HAP-1 (cell line): Measurements from ENCODE around the gene TDRD7.
A peak's percentile ranks its signal among the peaks of the same experiment; 100 is the strongest.

Experiments used
- DNase-seq, 2 experiments: peaks; one replicate each; pipeline ENCODE4 v3.0.0-alpha.2; 2016 to 2020; ENCODE audit warnings: low spot score in 2 of 2
- H3K27me3 ChIP-seq: fragments of 250-450 bp; sonication (Bioruptor Pico); 2 replicates; pipeline ENCODE4 v1.5.1; 2020; ENCODE audit warnings: low read depth, mild to moderate bottlenecking, moderate library complexity
- H3K36me3 ChIP-seq: fragments of 250-450 bp; sonication (Bioruptor Pico); replicated peaks from 2 replicates; pipeline ENCODE4 v1.5.1; 2020; ENCODE audit warnings: mild to moderate bottlenecking
- H3K4me1 ChIP-seq: fragments of 250-450 bp; sonication (Bioruptor Pico); 2 replicates; pipeline ENCODE4 v1.5.1; 2020; ENCODE audit warnings: mild to moderate bottlenecking
- H3K4me3 ChIP-seq: fragments of 250-450 bp; sonication (Bioruptor Pico); 2 replicates; pipeline ENCODE4 v1.5.1; 2020; ENCODE audit warnings: mild to moderate bottlenecking, moderate library complexity
- H3K9me3 ChIP-seq: fragments of 250-450 bp; sonication (Bioruptor Pico); 2 replicates; pipeline ENCODE4 v1.5.1; 2020; ENCODE audit warnings: mild to moderate bottlenecking, moderate library complexity
- in situ Hi-C: fragments of 300-500 bp; cut with MboI; formaldehyde crosslinking; loops from 3 replicates; pipeline ENCODE4 v1.14.3; 2020; ENCODE audit warnings: low sequenced_read_pairs, inconsistent platforms, mixed read lengths

Gene TDRD7

GRCh38 chr9:97411789-97412625 lies at the start of gene TDRD7:
Gene TDRD7, plus strand, starts transcription at chr9:97412096. Its CDS starts 16,370 bp downstream, at chr9:97428466.
- Histone ChIP-seq H3K36me3 (no peaks in the 10 kb centered on the region), H3K27me3 (peaks cover 6% of the 10 kb centered on the region; the same call in 1 of the 2 replicates), H3K9me3 (no peaks in the 10 kb centered on the region), H3K4me3 (peak within 1 kb of the TSS; percentile 55), H3K4me1 (peaks cover 15% of the 10 kb centered on the region)
- in situ Hi-C loops: no loop called here
- DNase-seq: peak; percentile 60 to 87

DNA sequence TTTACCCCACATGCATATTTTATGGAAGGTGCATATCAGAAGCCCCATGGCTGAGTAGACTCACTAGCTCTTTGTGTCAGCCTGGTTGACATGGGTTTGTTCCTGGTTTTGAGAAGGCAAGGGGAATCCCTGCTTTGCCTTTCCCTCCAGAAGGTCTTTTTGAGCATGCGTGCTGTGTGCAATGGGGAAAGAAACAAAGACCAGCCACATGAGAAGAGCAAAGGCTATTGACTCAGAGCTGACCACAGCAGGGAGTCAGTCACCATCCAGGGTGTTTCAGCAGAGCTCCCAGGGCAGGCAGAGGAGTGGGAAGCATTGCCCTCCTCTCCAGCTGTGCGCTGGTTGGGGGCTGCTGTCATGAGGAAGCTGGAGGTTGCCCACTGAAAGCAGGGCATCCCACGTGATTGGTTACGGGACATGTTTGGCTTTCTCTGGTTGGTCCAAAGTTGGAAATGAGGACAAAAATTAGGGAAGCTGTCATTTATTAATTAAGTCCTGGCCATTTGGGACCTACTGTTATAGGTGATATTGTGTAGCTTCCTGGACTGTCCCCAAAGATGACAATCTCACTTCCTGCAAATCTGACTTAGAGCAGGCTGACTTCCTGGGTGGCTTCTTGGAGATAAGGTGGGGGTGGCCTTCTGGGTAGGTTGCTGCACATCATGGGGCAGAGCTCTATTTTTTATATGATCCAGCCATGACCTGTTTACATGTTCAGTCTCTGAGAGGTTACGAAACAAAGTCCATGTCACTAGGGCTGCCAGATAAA lies 48.9 kb upstream of the TDRD7 start:
- Histone ChIP-seq H3K4me1 (no peaks in the 10 kb centered on the region), H3K27me3 (no peaks in the 10 kb centered on the region), H3K4me3 (no peak overlapping the region), H3K9me3 (no peaks in the 10 kb centered on the region), H3K36me3 (no peaks in the 10 kb centered on the region)
- DNase-seq: no peak
- in situ Hi-C loops: no loop called here

DNA sequence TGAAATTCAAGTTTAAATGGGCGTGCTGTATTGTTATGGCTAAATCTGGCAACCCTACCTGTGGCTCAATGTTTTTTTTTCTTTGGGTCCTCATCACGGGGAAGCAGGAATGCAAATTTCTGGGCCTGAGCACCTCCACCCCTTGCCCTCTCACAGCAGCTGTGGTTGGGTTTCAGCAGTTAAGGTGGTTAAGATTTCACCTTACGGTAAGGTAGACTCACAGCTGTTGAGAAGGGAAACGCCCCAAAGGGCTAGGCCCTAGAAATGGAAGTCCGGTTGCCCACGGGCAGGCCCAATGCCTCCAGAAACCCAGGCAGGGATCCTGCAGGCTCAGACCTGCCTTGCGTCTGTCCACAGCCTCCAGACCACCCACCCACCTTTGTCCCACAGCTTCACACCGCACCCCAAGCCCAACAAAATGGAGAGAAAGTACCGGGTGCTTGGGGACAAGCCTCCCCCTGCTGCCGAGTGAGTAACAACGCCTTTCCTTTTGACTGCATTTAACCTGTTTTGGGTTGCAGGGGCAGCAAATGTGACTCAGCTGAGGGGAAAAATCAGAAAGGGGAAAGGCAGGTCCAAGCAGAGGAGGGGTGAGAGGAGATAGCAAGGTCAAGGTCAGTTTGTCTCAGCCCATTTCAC lies 48.1 kb upstream of the TDRD7 start:
- Histone ChIP-seq H3K4me1 (no peaks in the 10 kb centered on the region), H3K36me3 (no peaks in the 10 kb centered on the region), H3K4me3 (no peak overlapping the region), H3K9me3 (no peaks in the 10 kb centered on the region), H3K27me3 (no peaks in the 10 kb centered on the region)
- in situ Hi-C loops: no loop called here
- no peak for DNase-seq

DNA sequence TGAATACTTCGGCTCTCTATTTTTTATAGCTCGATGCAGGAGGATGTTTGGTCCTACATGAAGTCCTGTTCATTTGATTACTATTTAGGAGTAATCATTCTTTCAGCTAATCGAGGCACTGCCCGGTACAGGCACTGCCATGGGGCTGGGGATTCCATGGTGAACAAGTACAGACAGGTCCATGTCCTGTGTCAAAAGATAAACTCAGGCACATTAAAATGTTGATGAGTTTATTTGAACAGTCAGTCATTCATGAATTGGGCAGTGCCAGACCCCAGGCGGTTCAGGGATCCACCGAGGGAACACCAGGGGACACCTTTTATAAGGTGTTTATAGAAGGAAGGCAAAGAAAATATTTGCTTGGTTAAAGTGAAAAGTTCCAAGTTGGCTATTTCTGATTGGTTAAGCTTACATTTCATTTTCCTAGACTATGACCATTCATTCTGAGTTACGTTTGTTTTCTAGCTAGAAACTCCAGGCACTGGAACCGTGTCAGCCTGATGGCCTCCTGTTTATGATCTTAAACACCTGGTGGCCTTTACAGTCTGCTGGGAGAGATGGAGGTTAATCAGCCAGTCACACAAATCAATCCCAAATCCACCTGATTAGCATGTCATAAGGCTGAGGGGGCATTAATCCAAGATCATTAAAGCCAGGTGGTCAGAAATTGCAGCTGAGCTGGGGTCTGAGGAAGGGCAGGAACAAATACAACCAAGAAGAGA lies 47.0 kb upstream of the TDRD7 start:
- Histone ChIP-seq H3K4me1 (no peaks in the 10 kb centered on the region), H3K4me3 (no peak overlapping the region), H3K27me3 (no peaks in the 10 kb centered on the region), H3K36me3 (no peaks in the 10 kb centered on the region), H3K9me3 (no peaks in the 10 kb centered on the region)
- no peak for DNase-seq
- in situ Hi-C loops: no loop called here

- DNase-seq: no peak
- in situ Hi-C loops: no loop called here
- Histone ChIP-seq H3K27me3 (no peaks in the 10 kb centered on the region), H3K9me3 (no peaks in the 10 kb centered on the region), H3K4me1 (no peaks in the 10 kb centered on the region), H3K36me3 (no peaks in the 10 kb centered on the region), H3K4me3 (no peak overlapping the region)
Observed at GRCh38 chr9:97365634-97366033, 46.3 kb upstream of the TDRD7 start.

- Histone ChIP-seq H3K9me3 (no peaks in the 10 kb centered on the region), H3K4me1 (no peaks in the 10 kb centered on the region), H3K4me3 (no peak overlapping the region), H3K27me3 (no peaks in the 10 kb centered on the region), H3K36me3 (no peaks in the 10 kb centered on the region)
- in situ Hi-C loops: no loop called here
- no peak for DNase-seq
Observed at GRCh38 chr9:97366476-97366875, 45.4 kb upstream of the TDRD7 start.

DNA sequence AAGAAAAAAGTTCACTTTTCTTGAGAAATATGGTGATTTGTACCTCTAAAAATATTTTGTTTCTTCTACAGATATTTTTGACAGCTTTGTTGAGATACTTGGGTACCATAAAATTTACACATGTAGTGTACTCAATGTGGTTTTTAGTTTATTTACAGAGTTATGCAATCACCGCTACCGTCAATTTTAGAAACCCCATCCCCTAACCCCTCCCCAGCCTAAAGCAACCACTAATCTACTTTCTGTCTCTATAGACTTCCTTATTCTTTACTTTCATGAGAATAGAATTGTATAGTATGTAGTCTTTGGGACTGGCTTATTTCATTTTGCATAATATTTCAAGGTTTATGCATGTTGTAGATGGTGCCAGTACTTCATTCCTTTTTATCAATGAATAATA lies 45.0 kb upstream of the TDRD7 start:
- no peak for DNase-seq
- Histone ChIP-seq H3K4me1 (no peaks in the 10 kb centered on the region), H3K36me3 (no peaks in the 10 kb centered on the region), H3K27me3 (no peaks in the 10 kb centered on the region), H3K4me3 (no peak overlapping the region), H3K9me3 (no peaks in the 10 kb centered on the region)
- in situ Hi-C loops: no loop called here

GRCh38 chr9:97367729-97368128 lies 44.2 kb upstream of the TDRD7 start:
- Histone ChIP-seq H3K27me3 (no peaks in the 10 kb centered on the region), H3K9me3 (no peaks in the 10 kb centered on the region), H3K36me3 (no peaks in the 10 kb centered on the region), H3K4me1 (no peaks in the 10 kb centered on the region), H3K4me3 (no peak overlapping the region)
- in situ Hi-C loops: no loop called here
- DNase-seq: no peak

DNA sequence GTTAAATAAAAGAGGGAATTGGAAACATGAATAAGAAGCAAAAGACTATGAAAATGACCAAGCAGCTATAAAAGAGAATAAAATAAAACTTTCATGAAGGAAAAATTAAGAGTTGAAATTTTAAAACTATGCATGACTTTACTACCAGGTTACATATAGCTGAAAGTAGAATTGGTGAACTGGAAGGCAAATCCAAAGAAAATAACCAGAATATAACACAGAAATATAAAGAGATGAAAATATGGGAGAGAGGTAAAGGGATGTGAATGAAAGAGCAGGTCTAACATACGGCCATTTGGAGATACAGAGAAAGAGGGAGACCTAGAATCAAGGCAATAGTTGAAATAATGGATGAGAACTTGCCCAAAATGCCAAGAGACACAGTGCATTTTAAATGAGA lies 42.9 kb upstream of the TDRD7 start:
- DNase-seq: no peak
- in situ Hi-C loops: no loop called here
- no peaks in the 10 kb centered on the region for H3K9me3 ChIP-seq
- H3K4me3 ChIP-seq: no peak overlapping the region
- no peaks in the 10 kb centered on the region for H3K36me3 ChIP-seq
- no peaks in the 10 kb centered on the region for H3K4me1 ChIP-seq
- H3K27me3 ChIP-seq: no peaks in the 10 kb centered on the region

- in situ Hi-C loops: no loop called here
- DNase-seq: no peak
- H3K36me3 ChIP-seq: no peaks in the 10 kb centered on the region
- H3K4me1 ChIP-seq: no peaks in the 10 kb centered on the region
- H3K4me3 ChIP-seq: no peak overlapping the region
- no peaks in the 10 kb centered on the region for H3K27me3 ChIP-seq
- H3K9me3 ChIP-seq: no peaks in the 10 kb centered on the region
Observed at GRCh38 chr9:97372580-97372979, 39.3 kb upstream of the TDRD7 start.

DNA sequence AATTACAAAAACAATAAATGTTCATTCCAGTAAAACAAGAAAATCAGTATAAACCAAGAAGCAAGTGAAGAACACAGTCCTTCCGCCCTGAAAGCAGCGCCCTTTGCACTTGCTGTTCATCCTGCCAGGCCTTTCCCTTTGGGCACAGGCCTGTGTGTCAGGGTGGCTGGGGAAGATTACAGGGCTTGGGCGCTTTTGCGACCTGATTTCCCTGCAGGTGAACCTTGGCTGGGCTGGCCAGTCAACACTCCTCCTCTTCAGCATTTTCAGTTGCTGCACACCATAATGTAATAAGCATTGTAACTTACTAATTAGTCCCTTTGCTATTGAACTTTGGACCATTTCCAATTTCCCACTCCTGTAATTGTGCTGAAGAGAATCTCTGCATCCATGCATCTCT lies 38.6 kb upstream of the TDRD7 start:
- in situ Hi-C loops: no loop called here
- Histone ChIP-seq H3K4me1 (no peaks in the 10 kb centered on the region), H3K36me3 (no peaks in the 10 kb centered on the region), H3K27me3 (no peaks in the 10 kb centered on the region), H3K4me3 (no peak overlapping the region), H3K9me3 (no peaks in the 10 kb centered on the region)
- no peak for DNase-seq

GRCh38 chr9:97374811-97375210 lies 37.1 kb upstream of the TDRD7 start:
- Histone ChIP-seq H3K4me1 (no peaks in the 10 kb centered on the region), H3K9me3 (no peaks in the 10 kb centered on the region), H3K27me3 (no peaks in the 10 kb centered on the region), H3K4me3 (no peak overlapping the region), H3K36me3 (no peaks in the 10 kb centered on the region)
- DNase-seq: no peak
- in situ Hi-C loops: no loop called here

GRCh38 chr9:97376902-97377301 lies 35.0 kb upstream of the TDRD7 start:
- Histone ChIP-seq H3K4me3 (no peak overlapping the region), H3K27me3 (no peaks in the 10 kb centered on the region), H3K9me3 (no peaks in the 10 kb centered on the region), H3K36me3 (no peaks in the 10 kb centered on the region), H3K4me1 (no peaks in the 10 kb centered on the region)
- in situ Hi-C loops: no loop called here
- DNase-seq: no peak
